Measurements from ENCODE around the gene U2AF2. TPM values are rescaled to one million over a fixed set of nuclear protein-coding genes. Genes with fewer than 3 reads are reported as not detected.

The U2AF2 gene
- total and polyA plus RNA-seq, 4 experiments from 2014 or later: 1.3 to 259 (median 135) TPM

GRCh38 chr19:55653651-55654322 is 1.0 kb upstream of the U2AF2 start:
- Mint-ChIP-seq H3K27ac (peak overlapping the region; percentile 96 to 100 (median 98)), H3K36me3 (peaks cover 5 to 34% of the 10 kb centered on the region in 2 donors), H3K4me3 (peak overlapping the region; percentile 92 to 99 (median 94)), H3K4me1 (peaks cover 19 to 58% (median 32%) of the 10 kb centered on the region in 4 donors), H3K9me3 (peaks cover 0 to 9% (median 0%) of the 10 kb centered on the region in 8 donors), H3K27me3 (no peaks in the 10 kb centered on the region)
- peak; percentile 99 to 100 (median 100) for DNase-seq
- ChIA-PET CTCF (ENCODE audit: partially characterized antibody) (interaction anchor here (0.6 to 2.1 kb wide), 20 partner anchors 10 to 494 kb away, joined by 3 to 29 read pairs (median 4); partner anchors contain the start of gene ZNF865), POLR2A (ENCODE audit: partially characterized antibody) (interaction anchor here (0.6 to 6.3 kb wide), 24 partner anchors 10 to 1465 kb away, joined by 3 to 91 read pairs (median 7); partner anchors contain the start of genes EPN1, FIZ1, HSPBP1 and KMT5C)
- Histone ChIP-seq H3K27me3 (ENCODE audit: insufficient read depth, low read length) (no peaks in the 10 kb centered on the region), H3K4me3 (ENCODE audit: low read length in 2 of 2) (peak overlapping the region; percentile 86 to 87), H3K27ac (ENCODE audit: low read depth, low read length) (peak overlapping the region; percentile 99), H3K4me1 (ENCODE audit: insufficient read depth, low read length) (peaks cover 42% of the 10 kb centered on the region), H3K36me3 (ENCODE audit: insufficient read depth, low read length) (no peaks in the 10 kb centered on the region), H3K9me3 (ENCODE audit: control insufficient read depth in 1 of 2, low read length in 2 of 2) (no peaks in the 10 kb centered on the region)
- intact Hi-C loops (cut with micrococcal nuclease): loop anchor here (1.0 to 10.0 kb wide), 13 partner anchors 10 to 1549 kb away; partner anchors contain the start of genes FIZ1, HSPBP1, KMT5C and LENG8

- POLR2A ChIA-PET (ENCODE audit: partially characterized antibody): interaction anchor here (0.6 to 6.3 kb wide), 25 partner anchors 11 to 1465 kb away, joined by 3 to 91 read pairs (median 7); partner anchors contain the start of genes EPN1, FIZ1, HSPBP1 and KMT5C
- DNase-seq: peak in 4 of 5 donors; percentile 100
- Mint-ChIP-seq H3K4me3 (peak overlapping the region; percentile 92 to 99 (median 94)), H3K4me1 (peaks cover 20 to 60% (median 33%) of the 10 kb centered on the region in 4 donors), H3K27ac (peak overlapping the region; percentile 96 to 100 (median 98)), H3K27me3 (no peaks in the 10 kb centered on the region), H3K9me3 (peaks cover 0 to 9% (median 0%) of the 10 kb centered on the region in 8 donors), H3K36me3 (peaks cover 5 to 36% of the 10 kb centered on the region in 2 donors)
- peaks cover 3% of the 10 kb centered on the region for H3K36me3 ChIP-seq (ENCODE audit: insufficient read depth, low read length)
- H3K27me3 ChIP-seq (ENCODE audit: insufficient read depth, low read length): no peaks in the 10 kb centered on the region
- CTCF ChIA-PET (ENCODE audit: partially characterized antibody): interaction anchor here (0.6 to 2.1 kb wide), 12 partner anchors 10 to 150 kb away, joined by 3 to 12 read pairs (median 4); partner anchors contain the start of gene ZNF865
- peak overlapping the region; percentile 99 for H3K27ac ChIP-seq (ENCODE audit: low read depth, low read length)
- peaks cover 45% of the 10 kb centered on the region for H3K4me1 ChIP-seq (ENCODE audit: insufficient read depth, low read length)
- H3K4me3 ChIP-seq (ENCODE audit: low read length in 2 of 2): peak overlapping the region; percentile 86 to 87
- intact Hi-C loops (cut with micrococcal nuclease): loop anchor here (1.0 to 10.0 kb wide), 11 partner anchors 11 to 1550 kb away; partner anchors contain the start of genes FIZ1, HSPBP1, LENG8 and NDUFA3
- no peaks in the 10 kb centered on the region for H3K9me3 ChIP-seq (ENCODE audit: control insufficient read depth in 1 of 2, low read length in 2 of 2)
Measured at GRCh38 chr19:55654323-55654867, 440 bp upstream of the U2AF2 start.

- peak overlapping the region; percentile 69 to 73 for H3K4me3 ChIP-seq (ENCODE audit: low read length in 2 of 2)
- H3K27me3 ChIP-seq (ENCODE audit: insufficient read depth, low read length): no peaks in the 10 kb centered on the region
- ChIA-PET POLR2A (ENCODE audit: partially characterized antibody) (interaction anchor here (1.7 to 6.3 kb wide), 6 partner anchors 11 to 49 kb away, joined by 5 to 84 read pairs (median 14); partner anchors contain the start of genes EPN1, ZNF581 and ZNF865), CTCF (ENCODE audit: partially characterized antibody) (no interaction called here)
- Mint-ChIP-seq H3K27me3 (no peaks in the 10 kb centered on the region), H3K27ac (peak overlapping the region; percentile 96 to 99 (median 99)), H3K4me3 (peak overlapping the region; percentile 91 to 99 (median 94)), H3K4me1 (peaks cover 20 to 52% (median 35%) of the 10 kb centered on the region in 4 donors), H3K36me3 (peaks cover 5 to 44% of the 10 kb centered on the region in 2 donors), H3K9me3 (peaks cover 0 to 9% (median 0%) of the 10 kb centered on the region in 8 donors)
- intact Hi-C loops (cut with micrococcal nuclease): loop anchor here (1.0 to 10.0 kb wide), 4 partner anchors 20 to 1551 kb away; partner anchors contain the start of genes EPN1, HSPBP1, LENG8 and NDUFA3
- peak overlapping the region; percentile 99 for H3K27ac ChIP-seq (ENCODE audit: low read depth, low read length)
- DNase-seq: no peak
- H3K9me3 ChIP-seq (ENCODE audit: control insufficient read depth in 1 of 2, low read length in 2 of 2): no peaks in the 10 kb centered on the region
- H3K36me3 ChIP-seq (ENCODE audit: insufficient read depth, low read length): peaks cover 15% of the 10 kb centered on the region
- H3K4me1 ChIP-seq (ENCODE audit: insufficient read depth, low read length): peaks cover 49% of the 10 kb centered on the region
Measured at GRCh38 chr19:55655648-55656040, 809 bp downstream of the U2AF2 start.

- Histone ChIP-seq H3K4me3 (ENCODE audit: low read length in 2 of 2) (peak overlapping the region; percentile 69 to 73), H3K27ac (ENCODE audit: low read depth, low read length) (peak overlapping the region; percentile 99), H3K36me3 (ENCODE audit: insufficient read depth, low read length) (peaks cover 24% of the 10 kb centered on the region), H3K9me3 (ENCODE audit: control insufficient read depth in 1 of 2, low read length in 2 of 2) (no peaks in the 10 kb centered on the region), H3K4me1 (ENCODE audit: insufficient read depth, low read length) (peaks cover 49% of the 10 kb centered on the region), H3K27me3 (ENCODE audit: insufficient read depth, low read length) (no peaks in the 10 kb centered on the region)
- POLR2A ChIA-PET (ENCODE audit: partially characterized antibody): interaction anchor here (0.5 to 6.3 kb wide), 8 partner anchors 11 to 1680 kb away, joined by 3 to 84 read pairs (median 8); partner anchors contain the start of genes EPN1, ZNF581 and ZNF784
- H3K4me1 Mint-ChIP-seq: peaks cover 18 to 52% (median 35%) of the 10 kb centered on the region in 4 donors
- no peaks in the 10 kb centered on the region for H3K27me3 Mint-ChIP-seq
- no peak for DNase-seq
- H3K9me3 Mint-ChIP-seq: peaks cover 0 to 9% (median 0%) of the 10 kb centered on the region in 8 donors
- CTCF ChIA-PET (ENCODE audit: partially characterized antibody): interaction anchor here (1.1 to 2.6 kb wide), 3 partner anchors 15 to 50 kb away, joined by 3 to 11 read pairs (median 4); no protein-coding TSS in a partner anchor
- H3K27ac Mint-ChIP-seq: peak overlapping the region; percentile 96 to 99 (median 99)
- peak overlapping the region; percentile 91 to 99 (median 94) for H3K4me3 Mint-ChIP-seq
- H3K36me3 Mint-ChIP-seq: peaks cover 5 to 45% of the 10 kb centered on the region in 2 donors
- intact Hi-C loops (cut with micrococcal nuclease): loop anchor here (10.0 kb wide), 2 partner anchors 1212 to 1552 kb away; partner anchors contain the start of genes LENG8, NDUFA3 and OSCAR
Measured at GRCh38 chr19:55656552-55656951, 1.7 kb downstream of the U2AF2 start.

- Histone ChIP-seq H3K36me3 (ENCODE audit: insufficient read depth, low read length) (peaks cover 30% of the 10 kb centered on the region), H3K9me3 (ENCODE audit: control insufficient read depth in 1 of 2, low read length in 2 of 2) (no peaks in the 10 kb centered on the region), H3K4me3 (ENCODE audit: low read length in 2 of 2) (peak overlapping the region; percentile 69 to 73), H3K27ac (ENCODE audit: low read depth, low read length) (peak overlapping the region; percentile 99), H3K27me3 (ENCODE audit: insufficient read depth, low read length) (no peaks in the 10 kb centered on the region), H3K4me1 (ENCODE audit: insufficient read depth, low read length) (peaks cover 49% of the 10 kb centered on the region)
- Mint-ChIP-seq H3K27me3 (no peaks in the 10 kb centered on the region), H3K36me3 (peaks cover 10 to 51% of the 10 kb centered on the region in 2 donors), H3K27ac (peak overlapping the region; percentile 84 to 99 (median 96)), H3K9me3 (peaks cover 0 to 9% (median 0%) of the 10 kb centered on the region in 8 donors), H3K4me1 (peaks cover 22 to 58% (median 36%) of the 10 kb centered on the region in 4 donors), H3K4me3 (peak overlapping the region; percentile 91 to 99 (median 94))
- intact Hi-C loops (cut with micrococcal nuclease): loop anchor here (10.0 kb wide), 2 partner anchors 1212 to 1552 kb away; partner anchors contain the start of genes LENG8, NDUFA3 and OSCAR
- POLR2A ChIA-PET (ENCODE audit: partially characterized antibody): interaction anchor here (0.5 to 6.3 kb wide), 8 partner anchors 10 to 1681 kb away, joined by 3 to 84 read pairs (median 8); partner anchors contain the start of genes EPN1, ZNF581 and ZNF784
- CTCF ChIA-PET (ENCODE audit: partially characterized antibody): interaction anchor here (0.6 to 2.6 kb wide), 5 partner anchors 14 to 516 kb away, joined by 3 to 11 read pairs (median 4); no protein-coding TSS in a partner anchor
- DNase-seq: peak in 1 of 5 donors; percentile 58
Measured at GRCh38 chr19:55656988-55657747, 2.3 kb downstream of the U2AF2 start.
